ENCODE results near the gene DLGAP3. TPM values are rescaled to one million over a fixed set of nuclear protein-coding genes. Genes with fewer than 3 reads are reported as not detected.

The DLGAP3 gene
- total and polyA plus RNA-seq, 2 donors (not counting 3 experiments of a cell fraction or from before 2014, with no cell fraction given): 0.04 to 0.20 TPM

DNA sequence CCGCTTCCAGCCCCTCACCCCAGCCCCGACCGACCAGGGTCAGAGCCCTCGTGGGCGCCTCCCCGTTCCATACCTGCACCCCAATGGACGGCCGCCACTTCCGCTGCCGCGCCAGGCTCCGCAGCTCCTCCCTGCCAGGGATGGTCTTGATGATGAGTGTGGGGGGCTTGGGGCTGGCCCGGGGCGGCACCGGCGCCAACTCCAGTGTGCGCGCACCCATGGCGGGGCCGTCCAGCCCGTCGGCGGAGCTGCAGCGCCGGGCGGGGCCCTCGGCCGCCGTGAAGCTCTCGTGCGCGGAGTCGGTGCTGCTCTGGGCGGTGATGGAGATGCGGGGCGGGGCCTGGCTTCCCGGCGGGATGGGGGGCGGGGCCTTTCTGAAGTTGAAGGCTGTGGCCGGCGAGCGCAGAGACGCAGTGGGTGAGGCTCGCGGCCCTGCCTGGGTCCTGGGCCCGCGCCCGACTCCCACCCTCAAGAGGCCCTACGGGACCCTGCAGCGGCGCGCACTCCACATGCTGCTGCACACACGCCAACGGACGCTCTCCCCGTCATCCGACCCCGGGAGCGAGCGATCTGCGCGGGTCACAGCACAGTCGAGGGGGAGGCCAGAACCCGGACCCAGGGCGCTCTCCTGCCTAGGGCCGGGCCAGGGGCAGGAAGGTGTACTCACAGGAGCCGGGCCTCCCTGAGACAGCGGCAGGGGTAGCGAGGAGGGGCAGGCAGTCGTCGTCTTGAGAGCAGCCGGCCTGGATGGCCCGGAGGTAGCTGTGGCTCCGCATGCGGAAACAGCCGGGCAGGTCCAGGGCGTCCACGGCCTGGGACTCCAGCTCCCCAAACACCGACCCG lies 43.8 kb downstream of the DLGAP3 start:
- Histone ChIP-seq H3K4me1 (ENCODE audit: control insufficient read depth, extremely low read depth, insufficient read depth, low read length) (peaks cover 3% of the 10 kb centered on the region), H2AFZ (ENCODE audit: low read depth, low read length) (peak overlapping the region; percentile 95), H3K36me3 (ENCODE audit: control insufficient read depth in 2 of 2, extremely low read depth in 1 of 2, insufficient read depth in 2 of 2, low read length in 2 of 2) (no peaks in the 10 kb centered on the region), H3K4me3 (replicated peaks in 1 of 3; ENCODE audit: insufficient read depth in 1 of 3, low read depth in 1 of 3, low read length in 3 of 3) (peak overlapping the region; percentile 15 to 31 (median 30)), H3K27ac (ENCODE audit: insufficient read depth, low read depth, low read length) (no peak overlapping the region), H3K4me2 (ENCODE audit: insufficient read depth, low read length) (peak overlapping the region; percentile 62), H3K9ac (replicated peaks; ENCODE audit: extremely low read depth, insufficient read depth, low read length) (no peak overlapping the region), H3K9me3 (replicated peaks; ENCODE audit: control insufficient read depth, insufficient read depth, low read length) (no peaks in the 10 kb centered on the region), H3K9me1 (replicated peaks; ENCODE audit: control insufficient read depth, extremely low read depth, insufficient read depth, low read length) (no peaks in the 10 kb centered on the region), H3K79me2 (ENCODE audit: control insufficient read depth, insufficient read depth, low read length) (no peaks in the 10 kb centered on the region), H4K20me1 (replicated peaks; ENCODE audit: control insufficient read depth, extremely low read depth, insufficient read depth, low read length) (no peaks in the 10 kb centered on the region), H3K27me3 (ENCODE audit: control insufficient read depth in 2 of 2, insufficient read depth in 2 of 2, low read length in 2 of 2) (peaks cover 24 to 25% of the 10 kb centered on the region in 2 experiments)
- intact Hi-C loops (cut with micrococcal nuclease): no loop called here
- DNase-seq (ENCODE audit: low read depth, low spot score): peak; percentile 22
- TF ChIP-seq EZH2 (IDR thresholded peaks at IDR 0.05; ENCODE audit: borderline replicate concordance, low read depth, low read length, severe bottlenecking): peak; percentile 80
- no peak for TF ChIP-seq GATA2 (IDR thresholded peaks at IDR 0.05; ENCODE audit: insufficient read depth, insufficient read length, low read depth, low read length)
- no peak for TF ChIP-seq MYC (IDR thresholded peaks at IDR 0.05; ENCODE audit: low read depth, low read length)
- TF ChIP-seq, protein P1, sequence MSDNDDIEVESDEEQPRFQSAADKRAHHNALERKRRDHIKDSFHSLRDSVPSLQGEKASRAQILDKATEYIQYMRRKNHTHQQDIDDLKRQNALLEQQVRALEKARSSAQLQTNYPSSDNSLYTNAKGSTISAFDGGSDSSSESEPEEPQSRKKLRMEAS (IDR thresholded peaks at IDR 0.05; ENCODE audit: insufficient read depth, insufficient read length): no peak
- BruUV-seq (replicated peaks): no TSS peak
- ChIA-PET CTCF (interaction anchor here (0.6 to 4.2 kb wide), 3 partner anchors 8 to 143 kb away, joined by 3 to 20 read pairs (median 4); no protein-coding TSS in a partner anchor), POLR2A (interaction anchor here (0.5 kb wide), 1 partner anchor 104 kb away, joined by 3 read pairs; no protein-coding TSS in a partner anchor)
- dilution Hi-C loops (cut with MboI; ENCODE audit: extremely low pct_ligation_motif_present, low sequenced_read_pairs): no loop called here
- FAIRE-seq: no peak

DNA sequence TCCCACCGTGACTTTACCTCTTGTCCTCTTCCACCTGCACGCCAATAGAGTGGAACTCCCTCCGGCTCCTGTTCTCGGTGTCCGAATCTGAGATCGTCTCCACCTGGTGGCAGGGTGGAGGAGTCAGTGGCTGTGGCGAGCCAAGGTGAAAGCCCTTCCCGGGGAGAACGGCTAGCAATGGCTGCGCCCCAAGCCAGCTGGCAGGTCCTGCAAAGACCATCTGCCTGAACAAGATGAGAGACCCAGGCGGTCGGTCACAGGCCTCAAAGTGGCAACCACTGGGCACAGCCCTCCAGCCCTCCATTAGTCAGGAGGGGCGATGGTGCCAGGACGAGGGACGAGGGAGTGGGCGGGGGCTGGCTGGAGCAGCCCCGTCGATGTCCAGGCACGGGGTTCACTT lies 44.5 kb downstream of the DLGAP3 start:
- POLR2A ChIA-PET: no interaction called here

More for the DNA sequence above, 44.5 kb downstream of the DLGAP3 start:
- H3K4me3 ChIP-seq (replicated peaks in 1 of 3; ENCODE audit: insufficient read depth in 1 of 3, low read depth in 1 of 3, low read length in 3 of 3): no peak overlapping the region
- H3K27me3 ChIP-seq (ENCODE audit: control insufficient read depth in 2 of 2, insufficient read depth in 2 of 2, low read length in 2 of 2): peaks cover 24 to 26% of the 10 kb centered on the region in 2 experiments
- no peaks in the 10 kb centered on the region for H3K36me3 ChIP-seq (ENCODE audit: control insufficient read depth in 2 of 2, extremely low read depth in 1 of 2, insufficient read depth in 2 of 2, low read length in 2 of 2)
- no peak overlapping the region for H3K4me2 ChIP-seq (ENCODE audit: insufficient read depth, low read length)
- no peaks in the 10 kb centered on the region for H4K20me1 ChIP-seq (replicated peaks; ENCODE audit: control insufficient read depth, extremely low read depth, insufficient read depth, low read length)
- H3K79me2 ChIP-seq (ENCODE audit: control insufficient read depth, insufficient read depth, low read length): no peaks in the 10 kb centered on the region
- FAIRE-seq (no peak), DNase-seq (ENCODE audit: low read depth, low spot score) (no peak)
- H3K4me1 ChIP-seq (ENCODE audit: control insufficient read depth, extremely low read depth, insufficient read depth, low read length): peaks cover 3% of the 10 kb centered on the region
- BruUV-seq (replicated peaks): no TSS peak
- CTCF ChIA-PET: interaction anchor here (0.8 to 4.2 kb wide), 2 partner anchors 18 to 142 kb away, joined by 3 to 20 read pairs; no protein-coding TSS in a partner anchor
- intact Hi-C loops (cut with micrococcal nuclease): no loop called here
- TF ChIP-seq POLR2AphosphoS5 (IDR thresholded peaks at IDR 0.05; ENCODE audit: insufficient read depth, low read depth, low read length) (no peak), MYC (IDR thresholded peaks at IDR 0.05; ENCODE audit: low read depth, low read length) (no peak), FOS (IDR thresholded peaks at IDR 0.05; ENCODE audit: borderline replicate concordance, insufficient read depth, low read length) (no peak)
- H3K9me1 ChIP-seq (replicated peaks; ENCODE audit: control insufficient read depth, extremely low read depth, insufficient read depth, low read length): no peaks in the 10 kb centered on the region
- no peaks in the 10 kb centered on the region for H3K9me3 ChIP-seq (replicated peaks; ENCODE audit: control insufficient read depth, insufficient read depth, low read length)
- no peak overlapping the region for H3K27ac ChIP-seq (ENCODE audit: insufficient read depth, low read depth, low read length)
- dilution Hi-C loops (cut with MboI; ENCODE audit: extremely low pct_ligation_motif_present, low sequenced_read_pairs): no loop called here
- no peak overlapping the region for H2AFZ ChIP-seq (ENCODE audit: low read depth, low read length)
- H3K9ac ChIP-seq (replicated peaks; ENCODE audit: extremely low read depth, insufficient read depth, low read length): no peak overlapping the region
